ENCODE data around the gene ANKRD16.
"Not testable (repeated sequence)": the region's sequence is repeated elsewhere in the genome, so short reads cannot be mapped to it uniquely, and the experiment has no call there.

Gene ANKRD16

GRCh38 chr10:5902511-5903274 lies 13.0 kb upstream of the ANKRD16 start:
- peak; percentile 18 for DNase-seq

- DNase-seq: peak; percentile 38
Observed at GRCh38 chr10:5900247-5900646, 10.6 kb upstream of the ANKRD16 start.

GRCh38 chr10:5898163-5898562 lies 8.5 kb upstream of the ANKRD16 start:
- DNase-seq: peak; percentile 30

- peak; percentile 28 for DNase-seq
Observed at GRCh38 chr10:5897504-5897903, 7.8 kb upstream of the ANKRD16 start.

- DNase-seq: no peak
Observed at GRCh38 chr10:5897053-5897340, 7.3 kb upstream of the ANKRD16 start.

- DNase-seq: peak; percentile 17
Observed at GRCh38 chr10:5896208-5897052, 6.7 kb upstream of the ANKRD16 start.

GRCh38 chr10:5895804-5896203 lies 6.1 kb upstream of the ANKRD16 start:
- DNase-seq: peak; percentile 49

GRCh38 chr10:5895365-5895764 lies 5.7 kb upstream of the ANKRD16 start:
- no peak for DNase-seq

- peak; percentile 34 for DNase-seq
Observed at GRCh38 chr10:5894873-5895272, 5.2 kb upstream of the ANKRD16 start.

- no peak for DNase-seq
Observed at GRCh38 chr10:5894403-5894802, 4.7 kb upstream of the ANKRD16 start.

GRCh38 chr10:5893321-5893720 lies 3.6 kb upstream of the ANKRD16 start:
- DNase-seq: no peak

- DNase-seq: no peak
Observed at GRCh38 chr10:5892007-5892406, 2.3 kb upstream of the ANKRD16 start.

GRCh38 chr10:5891009-5891408 lies 1.3 kb upstream of the ANKRD16 start:
- no peak for DNase-seq

- peak; percentile 73 for DNase-seq
Observed at GRCh38 chr10:5890452-5890915, 791 bp upstream of the ANKRD16 start.

GRCh38 chr10:5888843-5889623 lies 660 bp downstream of the ANKRD16 start:
- peak; percentile 73 for DNase-seq

GRCh38 chr10:5888351-5888750 lies 1.3 kb downstream of the ANKRD16 start:
- DNase-seq: no peak

GRCh38 chr10:5887641-5888040 lies 2.1 kb downstream of the ANKRD16 start:
- DNase-seq: no peak

GRCh38 chr10:5887029-5887428 lies 2.7 kb downstream of the ANKRD16 start:
- no peak for DNase-seq

- peak; percentile 12 for DNase-seq
Observed at GRCh38 chr10:5885619-5886018, 4.1 kb downstream of the ANKRD16 start.

GRCh38 chr10:5882961-5883360 lies 6.7 kb downstream of the ANKRD16 start:
- no peak for DNase-seq

- not testable (repeated sequence) for DNase-seq
Observed at GRCh38 chr10:5877041-5877440, 12.7 kb downstream of the ANKRD16 start.

GRCh38 chr10:5876181-5876768 lies 13.4 kb downstream of the ANKRD16 start:
- DNase-seq: no peak

GRCh38 chr10:5873515-5873995 lies 16.1 kb downstream of the ANKRD16 start:
- peak; percentile 75 for DNase-seq

Data from activated CD8-positive, alpha-beta memory T cell treated with anti-CD3 and anti-CD28 coated beads, Interleukin-2, amount 50 U/mL, for 48 hours (primary cell).